ENCODE measurements around the gene RP2.

RP2 gene

DNA sequence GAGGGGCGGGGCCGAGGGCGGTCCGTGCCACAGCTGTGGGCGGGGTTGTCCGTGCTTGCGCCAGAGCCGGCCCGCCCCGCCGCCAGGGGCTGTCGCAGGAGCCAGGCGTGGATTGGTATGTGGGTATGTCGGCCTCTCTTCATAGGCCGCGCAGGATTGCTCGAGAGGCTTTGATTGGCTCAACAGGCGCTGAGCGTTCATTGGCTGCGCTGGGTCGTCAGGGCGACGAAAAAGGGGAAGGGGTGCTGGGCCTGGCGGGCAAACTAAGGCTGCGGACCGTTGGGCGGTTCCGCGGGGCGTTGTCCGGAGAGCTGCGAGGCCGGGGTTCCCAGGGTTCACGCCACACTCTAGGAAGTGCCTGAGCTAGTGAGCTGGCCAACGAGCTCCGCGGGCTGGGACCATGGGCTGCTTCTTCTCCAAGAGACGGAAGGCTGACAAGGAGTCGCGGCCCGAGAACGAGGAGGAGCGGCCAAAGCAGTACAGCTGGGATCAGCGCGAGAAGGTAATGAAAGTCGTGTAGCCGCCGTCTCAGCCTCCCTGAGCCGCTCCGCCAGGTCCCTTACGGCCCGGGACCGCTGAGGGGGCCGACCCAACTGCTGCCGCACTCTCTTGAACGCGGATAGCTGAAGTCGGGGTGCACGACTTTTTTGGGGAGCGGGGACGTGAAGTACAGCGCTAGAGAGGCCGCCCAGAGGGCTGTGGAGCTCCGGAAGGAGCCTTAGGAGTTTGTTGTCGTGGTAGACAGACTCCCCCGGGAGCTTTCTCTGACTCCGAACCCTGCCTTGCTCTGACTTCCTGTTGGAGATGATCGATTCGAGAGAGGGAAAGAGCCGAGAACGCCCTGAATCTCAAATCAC is at the start of gene RP2:
RP2 (plus strand) TSS at position 343 of the 857 bp plus-strand sequence; CDS start at position 401, 58 bp downstream.
- TF ChIP-seq POLR2A (IDR thresholded peaks at IDR 0.05; ENCODE audit: low read depth, low read length), result peak; percentile 82
- peak; percentile 42 for DNase-seq (ENCODE audit: insufficient read length, low spot score)
- no peak for FAIRE-seq

DNA sequence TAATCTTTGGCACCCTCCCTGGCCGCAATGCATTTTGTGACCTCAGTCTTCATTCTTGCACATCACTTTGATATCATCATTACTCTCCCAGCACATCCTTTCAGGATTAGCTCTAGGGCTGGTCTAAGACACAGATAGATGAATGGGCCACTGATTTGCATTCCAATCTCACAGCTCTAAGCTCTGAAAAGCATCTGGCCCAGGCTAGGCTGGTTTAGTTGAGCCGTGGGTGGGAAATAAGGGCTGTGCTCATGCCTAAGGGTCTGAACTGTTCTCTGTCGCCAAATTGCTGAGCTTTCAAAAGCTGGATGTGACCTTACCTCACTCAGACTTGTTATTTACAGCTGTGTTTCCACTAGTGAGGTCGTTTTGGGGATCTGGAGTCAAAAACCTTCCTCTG is 47.9 kb upstream of the RP2 start:
- DNase-seq (ENCODE audit: insufficient read length, low spot score) (no peak), FAIRE-seq (no peak)
- no peak for TF ChIP-seq POLR2A (IDR thresholded peaks at IDR 0.05; ENCODE audit: low read depth, low read length)

DNA sequence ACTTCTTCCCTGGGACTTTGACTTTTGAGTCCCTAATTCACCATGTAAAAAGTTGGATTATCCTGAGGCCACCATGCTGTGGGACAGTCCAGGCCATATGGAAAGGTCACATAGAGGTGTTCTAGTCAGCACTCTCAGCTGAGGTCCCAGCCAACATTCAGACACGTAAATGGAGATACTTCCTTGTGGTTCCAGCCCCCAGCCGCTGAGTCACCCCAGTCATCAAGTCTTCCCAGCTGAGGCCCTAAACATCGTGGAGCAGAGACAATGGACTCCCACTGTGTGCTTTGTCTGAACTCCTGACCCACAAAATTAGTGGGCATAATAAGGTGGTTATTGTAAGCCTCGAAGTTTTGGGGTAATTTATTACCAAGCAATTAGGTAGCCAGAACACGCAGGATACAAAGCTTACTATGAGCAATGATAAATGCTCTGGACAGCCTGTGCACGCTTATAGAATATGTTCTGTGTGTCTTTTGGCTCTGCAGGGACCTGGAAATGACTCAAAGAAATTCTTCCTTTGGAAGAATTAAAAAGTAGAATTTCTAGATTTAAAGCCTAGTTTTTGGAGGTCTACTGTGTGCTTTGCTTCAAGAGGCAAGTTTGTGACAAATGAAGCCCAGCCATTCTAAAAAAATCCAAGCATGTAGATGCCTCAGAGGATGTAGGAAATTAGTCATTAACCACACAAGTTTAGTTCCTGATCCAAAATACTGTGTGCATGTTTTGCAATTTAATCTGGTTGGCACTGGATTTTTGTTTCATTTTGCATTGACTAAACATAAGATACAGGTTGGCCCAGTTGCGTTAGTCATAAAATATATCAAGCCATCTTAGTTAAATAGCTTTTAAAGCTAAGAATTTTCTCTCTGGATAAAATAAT is 44.7 kb upstream of the RP2 start:
- TF ChIP-seq POLR2A (IDR thresholded peaks at IDR 0.05; ENCODE audit: low read depth, low read length), result no peak
- no peak for FAIRE-seq

GRCh38 chrX:46792810-46793188 is 44.0 kb upstream of the RP2 start:
- no peak for FAIRE-seq
- no peak for TF ChIP-seq POLR2A (IDR thresholded peaks at IDR 0.05; ENCODE audit: low read depth, low read length)
- no peak for DNase-seq (ENCODE audit: insufficient read length, low spot score)

More for the DNA sequence above, 44.7 kb upstream of the RP2 start:
- DNase-seq (ENCODE audit: insufficient read length, low spot score), result peak; percentile 15

DNA sequence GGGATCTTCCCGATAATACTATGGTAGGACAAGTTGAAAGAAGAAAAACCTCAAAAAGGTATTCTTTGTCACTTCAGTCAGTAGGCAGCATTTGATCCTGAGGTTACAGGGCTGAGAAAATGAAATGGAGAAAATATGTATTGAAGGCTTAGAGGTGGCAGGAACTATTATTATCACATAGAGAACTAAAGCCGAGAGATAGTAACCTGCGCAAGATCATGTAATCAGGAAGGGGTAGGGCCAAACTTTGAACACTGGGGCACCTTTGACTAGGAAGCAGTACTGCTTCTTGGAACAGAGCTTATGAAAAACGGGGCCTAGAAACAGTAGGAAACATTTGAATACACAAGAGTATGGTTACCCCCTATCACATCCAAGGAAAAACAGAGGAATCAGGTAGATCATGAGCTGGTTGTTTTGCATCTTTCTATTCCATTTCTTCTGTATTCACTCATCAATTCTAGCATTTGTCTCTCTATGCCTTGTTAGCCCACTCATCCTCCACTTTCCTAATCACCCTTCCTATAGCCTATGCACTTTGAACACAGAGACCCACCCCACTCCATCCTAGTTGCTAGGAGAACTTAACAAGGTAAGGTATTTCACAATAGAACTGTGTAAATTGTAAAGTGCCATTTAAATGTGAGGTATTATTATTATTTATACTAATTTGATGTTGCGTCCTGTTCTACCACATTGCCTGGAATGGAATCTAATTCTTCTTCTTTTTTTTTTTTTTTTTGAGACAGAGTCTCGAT is 43.3 kb upstream of the RP2 start:
- no peak for TF ChIP-seq POLR2A (IDR thresholded peaks at IDR 0.05; ENCODE audit: low read depth, low read length)
- DNase-seq (ENCODE audit: insufficient read length, low spot score) (no peak), FAIRE-seq (no peak)

DNA sequence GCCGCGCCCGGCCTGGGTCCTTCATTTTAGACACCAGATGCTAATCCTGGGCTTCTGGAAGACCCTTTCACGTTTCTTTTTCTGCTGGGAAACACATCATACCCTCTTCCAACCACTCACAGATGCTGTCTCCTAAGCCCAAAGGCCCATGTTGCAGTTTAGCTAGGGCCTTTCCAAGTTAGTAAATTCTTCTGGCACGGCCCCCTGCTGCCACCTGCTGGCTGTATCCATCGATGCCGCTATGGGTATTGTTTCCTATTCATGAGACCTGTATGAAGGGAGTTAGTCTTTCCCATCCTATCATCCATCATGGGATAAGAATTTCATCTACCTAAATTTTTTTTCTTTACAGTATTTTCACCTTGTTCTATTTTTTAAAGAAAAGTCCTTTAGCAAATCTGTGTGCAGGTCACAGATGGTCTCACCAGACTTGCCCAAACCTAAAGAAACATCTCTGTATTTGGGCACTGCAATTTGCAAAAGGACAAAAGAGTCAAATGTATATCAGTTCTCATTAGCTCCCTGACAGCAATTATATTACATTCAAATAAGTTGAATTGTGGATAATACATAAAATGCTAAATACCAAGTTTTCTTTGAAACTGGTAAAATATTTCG is 40.2 kb upstream of the RP2 start:
- peak; percentile 12 for DNase-seq (ENCODE audit: insufficient read length, low spot score)
- no peak for TF ChIP-seq POLR2A (IDR thresholded peaks at IDR 0.05; ENCODE audit: low read depth, low read length)
- FAIRE-seq, result no peak

GRCh38 chrX:46803140-46803539 is 33.7 kb upstream of the RP2 start:
- FAIRE-seq (no peak), DNase-seq (ENCODE audit: insufficient read length, low spot score) (no peak)
- TF ChIP-seq POLR2A (IDR thresholded peaks at IDR 0.05; ENCODE audit: low read depth, low read length), result no peak

- FAIRE-seq, result no peak
- TF ChIP-seq POLR2A (IDR thresholded peaks at IDR 0.05; ENCODE audit: low read depth, low read length), result no peak
Observed at GRCh38 chrX:46805270-46805669, 31.6 kb upstream of the RP2 start.

GRCh38 chrX:46811121-46811520 is 25.7 kb upstream of the RP2 start:
- DNase-seq (ENCODE audit: insufficient read length, low spot score) (no peak), FAIRE-seq (no peak)
- TF ChIP-seq POLR2A (IDR thresholded peaks at IDR 0.05; ENCODE audit: low read depth, low read length), result no peak

More at GRCh38 chrX:46805270-46805669, 31.6 kb upstream of the RP2 start:
- no peak for DNase-seq (ENCODE audit: insufficient read length, low spot score)

DNA sequence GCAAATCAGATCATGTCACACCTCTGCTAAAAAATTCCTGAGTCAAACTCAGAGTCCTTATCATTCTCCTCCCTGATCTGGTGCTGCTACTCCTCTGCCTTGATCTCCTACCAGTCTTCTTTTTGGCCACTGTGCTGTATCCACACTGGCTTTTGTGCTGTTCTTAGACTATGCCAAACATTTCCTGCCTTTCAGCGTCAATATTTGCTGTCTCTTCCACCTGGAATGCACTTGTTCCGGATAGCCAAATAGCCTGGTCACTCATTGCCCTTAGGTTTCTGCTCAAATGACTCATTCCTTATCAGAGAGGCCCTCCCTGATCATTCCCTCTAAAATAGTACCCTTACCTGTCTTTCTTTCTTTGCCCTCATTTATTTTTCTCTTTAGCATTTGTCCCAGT is 24.4 kb upstream of the RP2 start:
- DNase-seq (ENCODE audit: insufficient read length, low spot score), result no peak
- no peak for FAIRE-seq
- no peak for TF ChIP-seq POLR2A (IDR thresholded peaks at IDR 0.05; ENCODE audit: low read depth, low read length)

DNA sequence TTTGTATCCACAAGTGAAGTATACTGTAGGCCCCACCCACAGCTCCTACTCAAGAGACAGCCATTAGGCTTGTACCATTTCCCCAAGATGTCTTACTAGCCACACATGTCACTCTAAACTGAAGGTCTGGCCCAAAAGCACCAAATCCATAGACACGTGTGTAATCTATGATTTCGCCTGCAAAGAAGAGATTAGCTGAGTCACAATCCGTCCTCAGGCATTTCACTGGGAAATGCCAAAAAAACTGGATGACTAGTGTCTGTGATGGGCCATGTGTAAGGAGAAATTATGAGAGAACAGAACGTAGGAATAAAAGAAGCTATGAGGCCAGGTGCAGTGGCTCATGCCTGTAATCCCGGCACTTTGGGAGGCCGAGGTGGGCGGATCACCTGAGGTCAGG is 21.9 kb upstream of the RP2 start:
- FAIRE-seq, result no peak
- TF ChIP-seq POLR2A (IDR thresholded peaks at IDR 0.05; ENCODE audit: low read depth, low read length), result no peak
- no peak for DNase-seq (ENCODE audit: insufficient read length, low spot score)

GRCh38 chrX:46819136-46819535 is 17.7 kb upstream of the RP2 start:
- TF ChIP-seq POLR2A (IDR thresholded peaks at IDR 0.05; ENCODE audit: low read depth, low read length), result no peak
- FAIRE-seq (no peak), DNase-seq (ENCODE audit: insufficient read length, low spot score) (no peak)

DNA sequence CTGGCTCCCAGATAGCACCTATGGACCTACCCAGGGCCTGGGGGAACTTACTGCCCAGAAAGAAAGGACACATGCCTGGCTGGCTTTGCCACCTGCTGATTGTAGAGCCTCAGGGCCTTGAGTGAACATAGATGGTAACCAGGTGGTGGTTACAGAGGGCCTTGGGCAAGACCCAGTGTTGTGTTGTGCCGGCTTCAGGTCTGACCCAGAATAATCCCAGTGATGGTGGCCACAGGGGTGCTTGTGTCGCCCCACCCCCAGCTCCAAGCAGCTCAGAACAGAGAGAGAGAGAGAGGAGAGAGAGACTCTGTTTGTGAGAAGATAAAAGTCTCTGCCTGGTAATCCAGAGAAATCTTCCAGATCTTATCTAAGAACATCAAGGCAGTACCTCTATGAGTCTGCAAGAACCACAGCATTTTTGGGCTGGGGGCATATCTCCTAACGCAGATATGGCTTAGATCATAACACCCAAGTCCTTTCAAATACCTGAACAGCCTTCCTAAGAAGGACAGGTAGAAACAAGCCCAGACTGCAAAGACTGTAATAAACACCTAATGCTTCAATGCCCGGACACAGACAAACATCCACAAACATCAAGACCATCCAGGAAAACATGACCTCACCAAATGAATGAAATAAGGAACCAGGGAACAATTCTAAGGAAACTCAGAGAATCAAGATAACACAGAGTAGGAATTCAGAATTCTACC is 16.3 kb upstream of the RP2 start:
- FAIRE-seq, result no peak
- no peak for TF ChIP-seq POLR2A (IDR thresholded peaks at IDR 0.05; ENCODE audit: low read depth, low read length)
- DNase-seq (ENCODE audit: insufficient read length, low spot score), result no peak
